ENCODE results near the gene MRPS25.
"Not testable (repeated sequence)": the region's sequence is repeated elsewhere in the genome, so short reads cannot be mapped to it uniquely, and the experiment has no call there.

The MRPS25 gene

GRCh38 chr3:15011174-15011573 lies 53.9 kb downstream of the MRPS25 start:
- H3K9ac ChIP-seq (ENCODE audit: low read depth, low read length) = no peak overlapping the region
- no peaks in the 10 kb centered on the region for H3K27me3 ChIP-seq (ENCODE audit: insufficient read depth, low read length)
- peaks cover 72% of the 10 kb centered on the region for H3K36me3 ChIP-seq (ENCODE audit: insufficient read depth, low read length)
- WGBS = 91% methylated on average over 5 of the region's 5 CpGs
- H3K27ac ChIP-seq (ENCODE audit: low read depth, low read length) = no peak overlapping the region
- no peak overlapping the region for H3K4me3 ChIP-seq (ENCODE audit: low read length)
- H3K4me1 ChIP-seq (ENCODE audit: insufficient read depth, low read length) = no peaks in the 10 kb centered on the region
- no peaks in the 10 kb centered on the region for H3K9me3 ChIP-seq (ENCODE audit: insufficient read depth, low read depth, low read length)

GRCh38 chr3:15010664-15011063 lies 54.5 kb downstream of the MRPS25 start:
- H3K27ac ChIP-seq (ENCODE audit: low read depth, low read length) = no peak overlapping the region
- no peaks in the 10 kb centered on the region for H3K27me3 ChIP-seq (ENCODE audit: insufficient read depth, low read length)
- 100% methylated on average over 1 of the region's 1 CpG for WGBS
- no peak overlapping the region for H3K4me3 ChIP-seq (ENCODE audit: low read length)
- H3K36me3 ChIP-seq (ENCODE audit: insufficient read depth, low read length) = peaks cover 70% of the 10 kb centered on the region
- no peak overlapping the region for H3K9ac ChIP-seq (ENCODE audit: low read depth, low read length)
- no peaks in the 10 kb centered on the region for H3K9me3 ChIP-seq (ENCODE audit: insufficient read depth, low read depth, low read length)
- no peaks in the 10 kb centered on the region for H3K4me1 ChIP-seq (ENCODE audit: insufficient read depth, low read length)

GRCh38 chr3:15009167-15009566 lies 55.9 kb downstream of the MRPS25 start:
- 91% methylated on average over 5 of the region's 5 CpGs for WGBS

GRCh38 chr3:15007681-15008141 lies 57.4 kb downstream of the MRPS25 start:
- no peak overlapping the region for H3K27ac ChIP-seq (ENCODE audit: low read depth, low read length)
- H3K36me3 ChIP-seq (ENCODE audit: insufficient read depth, low read length) = peaks cover 60% of the 10 kb centered on the region
- H3K4me3 ChIP-seq (ENCODE audit: low read length) = no peak overlapping the region
- no peaks in the 10 kb centered on the region for H3K27me3 ChIP-seq (ENCODE audit: insufficient read depth, low read length)
- peaks cover 6% of the 10 kb centered on the region; the same call in 1 of the 2 replicates for H3K4me1 ChIP-seq (ENCODE audit: insufficient read depth, low read length)
- no peaks in the 10 kb centered on the region for H3K9me3 ChIP-seq (ENCODE audit: insufficient read depth, low read depth, low read length)
- H3K9ac ChIP-seq (ENCODE audit: low read depth, low read length) = no peak overlapping the region
- WGBS = 86% methylated on average over 3 of the region's 4 CpGs

More at GRCh38 chr3:15009167-15009566, 55.9 kb downstream of the MRPS25 start:
- Histone ChIP-seq H3K4me1 (ENCODE audit: insufficient read depth, low read length) (no peaks in the 10 kb centered on the region), H3K9ac (ENCODE audit: low read depth, low read length) (no peak overlapping the region), H3K36me3 (ENCODE audit: insufficient read depth, low read length) (peaks cover 64% of the 10 kb centered on the region), H3K27me3 (ENCODE audit: insufficient read depth, low read length) (no peaks in the 10 kb centered on the region), H3K4me3 (ENCODE audit: low read length) (no peak overlapping the region), H3K27ac (ENCODE audit: low read depth, low read length) (no peak overlapping the region), H3K9me3 (ENCODE audit: insufficient read depth, low read depth, low read length) (no peaks in the 10 kb centered on the region)

GRCh38 chr3:14999182-14999581 lies 65.9 kb downstream of the MRPS25 start:
- not testable (repeated sequence) for H3K9ac ChIP-seq (ENCODE audit: low read depth, low read length); H3K4me3 ChIP-seq (ENCODE audit: low read length); H3K27ac ChIP-seq (ENCODE audit: low read depth, low read length); H3K27me3 ChIP-seq (ENCODE audit: insufficient read depth, low read length); H3K9me3 ChIP-seq (ENCODE audit: insufficient read depth, low read depth, low read length); H3K4me1 ChIP-seq (ENCODE audit: insufficient read depth, low read length)
- peaks cover 22% of the 10 kb centered on the region for H3K36me3 ChIP-seq (ENCODE audit: insufficient read depth, low read length)
- WGBS = 97% methylated on average over 5 of the region's 6 CpGs
